CD4-positive, CD25-positive, alpha-beta regulatory T cell (primary cell): ENCODE results near the gene BSN. TPM values are rescaled to one million over a fixed set of nuclear protein-coding genes. Genes with fewer than 3 reads are reported as not detected.

ENCODE experiments used
- ATAC-seq, 2 donors: fragments of 150-1000 bp; cut with Tn5 transposase; one replicate each; pipeline ENCODE4 v1.10.0; 2021; ENCODE audit warnings: low read depth in 2 of 2, moderate number of reproducible peaks in 2 of 2, moderate library complexity in 1 of 2
- DNase-seq, 3 donors: peaks; one replicate each; pipeline versions ENCODE4 v3.0.0 to v3.0.0-alpha.2; 2012 to 2022; ENCODE audit warnings: mixed read lengths in 1 of 3
- H3K27ac ChIP-seq: one replicate; pipeline ENCODE4 v1.7.0; 2013; ENCODE audit warnings: mild to moderate bottlenecking, low read length; ENCODE audit not compliant: insufficient read depth, poor library complexity, severe bottlenecking
- H3K27me3 ChIP-seq: one replicate; pipeline ENCODE4 v1.7.0; 2013; ENCODE audit warnings: low read length; ENCODE audit not compliant: control insufficient read depth, insufficient read depth
- H3K36me3 ChIP-seq: one replicate; pipeline ENCODE4 v1.7.0; 2013; ENCODE audit warnings: mild to moderate bottlenecking, low read length, moderate library complexity; ENCODE audit not compliant: control insufficient read depth, insufficient read depth
- H3K4me1 ChIP-seq: 2 replicates; pipeline ENCODE4 v1.7.0; 2013; ENCODE audit warnings: mild to moderate bottlenecking, low read length; ENCODE audit not compliant: insufficient read depth, control insufficient read depth, poor library complexity, severe bottlenecking
- H3K4me3 ChIP-seq: one replicate; pipeline ENCODE4 v1.7.0; 2013; ENCODE audit warnings: low read depth, mild to moderate bottlenecking, low read length, moderate library complexity
- H3K9me3 ChIP-seq, 2 experiments: 1 replicate in 1 of 2; 2 replicates in 1 of 2; pipeline ENCODE4 v1.7.0; 2013; ENCODE audit warnings: low read length in 2 of 2, mild to moderate bottlenecking in 1 of 2, moderate library complexity in 1 of 2; ENCODE audit not compliant: control insufficient read depth in 2 of 2
- H3K27ac Mint-ChIP-seq, 3 donors: one replicate each; pipeline ENCODE4 v1.8.0; 2020 to 2022; ENCODE audit warnings: mild to moderate bottlenecking in 3 of 3, mixed read lengths in 3 of 3, moderate library complexity in 2 of 3
- H3K27me3 Mint-ChIP-seq: one replicate; pipeline ENCODE4 v1.8.0; 2022; ENCODE audit warnings: mild to moderate bottlenecking, mixed read lengths
- H3K36me3 Mint-ChIP-seq: one replicate; pipeline ENCODE4 v1.8.0; 2020; ENCODE audit warnings: mixed read lengths
- H3K4me1 Mint-ChIP-seq, 4 donors: one replicate each; pipeline ENCODE4 v1.8.0; 2020 to 2022; ENCODE audit warnings: mixed read lengths in 4 of 4, mild to moderate bottlenecking in 1 of 4
- H3K4me3 Mint-ChIP-seq, 4 donors: one replicate each; pipeline ENCODE4 v1.8.0; 2020 to 2022; ENCODE audit warnings: mild to moderate bottlenecking in 4 of 4, mixed read lengths in 4 of 4, moderate library complexity in 3 of 4
- H3K9me3 Mint-ChIP-seq, 7 donors: one replicate each; pipeline ENCODE4 v1.8.0; 2020 to 2022; ENCODE audit warnings: mixed read lengths in 7 of 7, mild to moderate bottlenecking in 3 of 7, moderate library complexity in 2 of 7
- polyA plus RNA-seq, 4 donors: library from polyadenylated mRNA; unstranded; fragments of 300-500 nt; fragmentation: Illumina TruSeq; gene quantifications; one replicate each; pipeline ENCODE4 v1.2.3, GENCODE V29; 2021
- total RNA-seq: library from RNA; stranded (reverse); gene quantifications from one replicate; pipeline ENCODE4 v1.2.3, GENCODE V29; 2022

The BSN gene
- total and polyA plus RNA-seq, 5 donors from 2014 or later: 0.12 TPM; not detected in 4

- Mint-ChIP-seq H3K4me3 (no peak overlapping the region), H3K27ac (no peak overlapping the region), H3K4me1 (no peaks in the 10 kb centered on the region), H3K27me3 (peaks cover 5% of the 10 kb centered on the region), H3K9me3 (peaks cover 0 to 2% (median 0%) of the 10 kb centered on the region in 7 donors), H3K36me3 (no peaks in the 10 kb centered on the region)
- no peaks in the 10 kb centered on the region for H3K27me3 ChIP-seq
- H3K27ac ChIP-seq: no peak overlapping the region
- H3K36me3 ChIP-seq: no peaks in the 10 kb centered on the region
- H3K4me1 ChIP-seq: no peaks in the 10 kb centered on the region
- DNase-seq: no peak
- no peaks in the 10 kb centered on the region for H3K9me3 ChIP-seq
- no peak for ATAC-seq
- no peak overlapping the region for H3K4me3 ChIP-seq
Observed at GRCh38 chr3:49646236-49646635, 92.0 kb downstream of the BSN start.

DNA sequence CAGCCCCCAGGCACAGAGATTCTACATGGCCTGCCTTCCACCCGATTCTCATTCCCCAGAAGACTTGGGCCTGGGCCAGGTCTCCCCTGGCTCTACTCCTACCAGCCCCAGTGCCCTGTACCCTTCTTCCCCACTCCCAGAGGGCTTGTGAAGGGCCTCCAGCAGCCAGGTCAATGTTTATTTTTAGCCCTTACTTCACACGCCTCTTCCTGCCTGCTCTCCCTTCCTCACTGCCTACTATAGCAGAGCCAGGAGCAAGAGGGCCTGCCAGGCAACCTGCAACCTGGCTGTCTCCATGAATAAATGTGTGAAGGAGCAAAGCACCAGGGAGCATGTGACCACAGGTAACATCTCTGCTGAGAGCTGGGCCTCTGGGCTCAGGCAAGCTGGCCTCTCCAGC lies 93.5 kb downstream of the BSN start:
- no peaks in the 10 kb centered on the region for H3K4me1 ChIP-seq
- H3K9me3 ChIP-seq: no peaks in the 10 kb centered on the region
- H3K36me3 Mint-ChIP-seq: no peaks in the 10 kb centered on the region
- H3K4me3 ChIP-seq: no peak overlapping the region
- DNase-seq (no peak), ATAC-seq (no peak)
- peaks cover 0 to 2% (median 0%) of the 10 kb centered on the region in 7 donors for H3K9me3 Mint-ChIP-seq
- H3K27ac Mint-ChIP-seq: no peak overlapping the region
- no peaks in the 10 kb centered on the region for H3K36me3 ChIP-seq
- H3K27me3 ChIP-seq: no peaks in the 10 kb centered on the region
- no peaks in the 10 kb centered on the region for H3K4me1 Mint-ChIP-seq
- no peak overlapping the region for H3K4me3 Mint-ChIP-seq
- H3K27me3 Mint-ChIP-seq: peaks cover 5% of the 10 kb centered on the region
- H3K27ac ChIP-seq: no peak overlapping the region

- no peak for ATAC-seq
- H3K36me3 Mint-ChIP-seq: no peaks in the 10 kb centered on the region
- Histone ChIP-seq H3K27ac (no peak overlapping the region), H3K36me3 (no peaks in the 10 kb centered on the region), H3K4me1 (no peaks in the 10 kb centered on the region), H3K27me3 (no peaks in the 10 kb centered on the region), H3K9me3 (no peaks in the 10 kb centered on the region), H3K4me3 (no peak overlapping the region)
- no peaks in the 10 kb centered on the region for H3K4me1 Mint-ChIP-seq
- DNase-seq: no peak
- no peak overlapping the region for H3K27ac Mint-ChIP-seq
- H3K27me3 Mint-ChIP-seq: peaks cover 5% of the 10 kb centered on the region
- H3K4me3 Mint-ChIP-seq: no peak overlapping the region
- peaks cover 0 to 2% (median 0%) of the 10 kb centered on the region in 7 donors for H3K9me3 Mint-ChIP-seq
Observed at GRCh38 chr3:49648354-49649019, 94.2 kb downstream of the BSN start.

DNA sequence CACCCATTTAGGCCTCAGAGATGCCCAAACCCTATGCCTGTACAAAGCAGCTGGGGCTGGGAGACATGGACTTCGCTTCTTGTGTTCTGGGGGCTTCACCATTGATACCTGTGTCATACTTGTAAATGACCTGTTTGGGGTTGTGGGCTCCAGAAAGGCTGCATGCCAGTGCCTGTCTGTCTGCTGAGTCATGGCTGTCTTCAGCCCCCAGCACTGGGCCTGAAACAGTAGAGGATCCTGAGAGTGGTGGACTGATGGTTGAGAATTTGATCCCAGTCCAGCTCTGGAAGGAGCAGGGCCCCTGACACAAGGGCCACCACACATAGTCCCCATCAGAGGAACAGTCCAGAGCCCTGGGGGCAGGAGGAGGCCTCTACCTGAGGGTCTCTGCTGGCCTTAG lies 95.3 kb downstream of the BSN start:
- H3K27ac Mint-ChIP-seq: no peak overlapping the region
- Histone ChIP-seq H3K4me1 (no peaks in the 10 kb centered on the region), H3K9me3 (no peaks in the 10 kb centered on the region), H3K27me3 (no peaks in the 10 kb centered on the region), H3K4me3 (no peak overlapping the region), H3K36me3 (no peaks in the 10 kb centered on the region), H3K27ac (no peak overlapping the region)
- H3K27me3 Mint-ChIP-seq: peaks cover 5% of the 10 kb centered on the region
- H3K4me1 Mint-ChIP-seq: no peaks in the 10 kb centered on the region
- ATAC-seq: no peak
- no peak overlapping the region for H3K4me3 Mint-ChIP-seq
- H3K36me3 Mint-ChIP-seq: no peaks in the 10 kb centered on the region
- peaks cover 0 to 2% (median 0%) of the 10 kb centered on the region in 7 donors for H3K9me3 Mint-ChIP-seq
- no peak for DNase-seq

DNA sequence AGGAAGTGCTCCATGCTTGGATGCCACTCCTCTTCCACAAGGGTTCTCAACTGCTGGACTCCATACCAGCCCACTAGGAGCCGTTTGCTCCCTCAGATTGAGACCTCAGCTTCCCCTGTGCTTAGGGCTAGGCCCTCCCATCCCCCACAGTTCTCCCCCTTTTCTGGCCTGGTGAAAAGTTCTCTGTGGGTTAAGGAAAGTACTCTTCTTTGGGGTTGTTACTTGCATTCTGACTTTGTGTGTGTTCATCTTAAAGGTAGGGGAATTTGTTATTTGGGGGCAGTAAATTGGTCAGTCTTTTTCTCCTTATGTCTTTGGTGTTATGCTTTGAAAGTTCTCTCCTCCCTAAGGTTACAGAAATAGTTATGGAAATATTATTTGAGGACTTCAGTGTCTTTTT lies 95.9 kb downstream of the BSN start:
- no peaks in the 10 kb centered on the region for H3K27me3 ChIP-seq
- H3K9me3 ChIP-seq: no peaks in the 10 kb centered on the region
- Mint-ChIP-seq H3K9me3 (peaks cover 0 to 2% (median 0%) of the 10 kb centered on the region in 7 donors), H3K27ac (no peak overlapping the region), H3K4me1 (no peaks in the 10 kb centered on the region), H3K36me3 (no peaks in the 10 kb centered on the region), H3K4me3 (no peak overlapping the region), H3K27me3 (peaks cover 5% of the 10 kb centered on the region)
- no peaks in the 10 kb centered on the region for H3K4me1 ChIP-seq
- H3K4me3 ChIP-seq: no peak overlapping the region
- ATAC-seq (no peak), DNase-seq (no peak)
- no peak overlapping the region for H3K27ac ChIP-seq
- H3K36me3 ChIP-seq: no peaks in the 10 kb centered on the region

DNA sequence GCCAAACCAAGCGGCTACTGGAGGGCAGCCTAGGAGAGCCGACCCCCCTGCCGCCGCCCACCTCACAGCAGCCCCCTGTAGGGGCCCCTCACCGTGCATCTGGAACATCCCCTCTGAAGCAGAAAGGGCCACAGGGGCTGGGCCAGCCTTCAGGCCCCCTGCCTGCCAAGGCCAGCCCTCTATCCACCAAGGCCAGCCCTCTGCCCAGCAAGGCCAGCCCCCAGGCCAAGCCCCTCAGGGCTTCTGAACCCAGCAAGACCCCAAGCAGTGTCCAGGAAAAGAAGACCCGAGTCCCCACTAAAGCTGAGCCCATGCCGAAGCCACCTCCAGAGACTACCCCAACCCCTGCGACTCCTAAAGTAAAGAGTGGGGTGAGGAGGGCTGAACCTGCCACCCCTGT lies 96.4 kb downstream of the BSN start:
- Histone ChIP-seq H3K4me3 (no peak overlapping the region), H3K27ac (no peak overlapping the region), H3K9me3 (no peaks in the 10 kb centered on the region), H3K36me3 (no peaks in the 10 kb centered on the region), H3K27me3 (no peaks in the 10 kb centered on the region), H3K4me1 (no peaks in the 10 kb centered on the region)
- no peaks in the 10 kb centered on the region for H3K4me1 Mint-ChIP-seq
- H3K36me3 Mint-ChIP-seq: no peaks in the 10 kb centered on the region
- ATAC-seq (no peak), DNase-seq (no peak)
- H3K9me3 Mint-ChIP-seq: peaks cover 0 to 2% (median 0%) of the 10 kb centered on the region in 7 donors
- no peak overlapping the region for H3K27ac Mint-ChIP-seq
- peaks cover 5% of the 10 kb centered on the region for H3K27me3 Mint-ChIP-seq
- no peak overlapping the region for H3K4me3 Mint-ChIP-seq

DNA sequence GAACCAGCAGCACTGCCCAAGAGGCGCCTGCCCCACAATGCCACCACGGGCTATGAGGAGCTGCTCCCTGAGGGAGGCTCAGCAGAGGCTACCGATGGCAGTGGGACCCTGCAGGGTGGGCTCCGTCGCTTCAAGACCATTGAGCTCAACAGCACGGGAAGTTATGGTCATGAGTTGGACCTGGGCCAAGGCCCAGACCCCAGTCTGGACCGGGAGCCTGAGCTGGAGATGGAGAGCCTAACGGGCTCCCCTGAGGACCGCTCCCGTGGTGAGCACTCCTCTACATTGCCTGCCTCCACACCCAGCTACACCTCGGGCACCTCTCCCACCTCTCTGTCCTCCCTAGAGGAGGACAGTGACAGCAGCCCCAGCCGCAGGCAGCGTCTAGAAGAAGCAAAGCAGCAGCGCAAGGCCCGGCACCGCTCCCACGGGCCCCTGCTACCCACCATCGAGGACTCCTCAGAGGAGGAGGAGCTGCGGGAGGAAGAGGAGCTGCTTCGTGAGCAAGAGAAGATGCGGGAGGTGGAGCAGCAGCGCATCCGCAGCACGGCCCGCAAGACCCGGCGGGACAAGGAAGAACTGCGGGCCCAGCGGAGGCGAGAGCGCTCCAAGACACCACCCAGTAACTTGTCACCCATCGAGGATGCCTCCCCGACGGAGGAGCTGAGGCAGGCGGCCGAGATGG lies 98.1 kb downstream of the BSN start:
- no peak overlapping the region for H3K4me3 Mint-ChIP-seq
- H3K36me3 Mint-ChIP-seq: no peaks in the 10 kb centered on the region
- H3K27ac Mint-ChIP-seq: no peak overlapping the region

GRCh38 chr3:49652903-49653415 lies 98.7 kb downstream of the BSN start:
- Mint-ChIP-seq H3K4me3 (no peak overlapping the region), H3K27me3 (peaks cover 4% of the 10 kb centered on the region), H3K4me1 (no peaks in the 10 kb centered on the region), H3K27ac (no peak overlapping the region), H3K36me3 (no peaks in the 10 kb centered on the region), H3K9me3 (no peaks in the 10 kb centered on the region)
- H3K27ac ChIP-seq: no peak overlapping the region
- H3K36me3 ChIP-seq: no peaks in the 10 kb centered on the region
- ATAC-seq (no peak), DNase-seq (no peak)
- no peak overlapping the region for H3K4me3 ChIP-seq
- H3K4me1 ChIP-seq: no peaks in the 10 kb centered on the region
- H3K27me3 ChIP-seq: no peaks in the 10 kb centered on the region
- H3K9me3 ChIP-seq: no peaks in the 10 kb centered on the region

More for the DNA sequence above, 98.1 kb downstream of the BSN start:
- Histone ChIP-seq H3K4me3 (no peak overlapping the region), H3K27ac (no peak overlapping the region), H3K4me1 (no peaks in the 10 kb centered on the region), H3K27me3 (no peaks in the 10 kb centered on the region), H3K36me3 (no peaks in the 10 kb centered on the region), H3K9me3 (no peaks in the 10 kb centered on the region)
- H3K9me3 Mint-ChIP-seq: peaks cover 0 to 1% (median 0%) of the 10 kb centered on the region in 7 donors
- DNase-seq: no peak
- peaks cover 4% of the 10 kb centered on the region for H3K27me3 Mint-ChIP-seq
- ATAC-seq: no peak
- H3K4me1 Mint-ChIP-seq: no peaks in the 10 kb centered on the region
